DMS53 (cell line): ENCODE measurements around the gene MGAM2.

Experiments used
- DNase-seq: peaks from one replicate; lab custom pipeline; 2025; lab: John Stamatoyannopoulos, UW

MGAM2 gene

GRCh38 chr7:142123184-142123583 lies 11.7 kb downstream of the MGAM2 start:
- no peak for DNase-seq

- DNase-seq = no peak
Measured at GRCh38 chr7:142125256-142125955, 13.9 kb downstream of the MGAM2 start.

- DNase-seq = no peak
Measured at GRCh38 chr7:142130267-142130666, 18.7 kb downstream of the MGAM2 start.

- DNase-seq = no peak
Measured at GRCh38 chr7:142131439-142132185, 20.1 kb downstream of the MGAM2 start.

GRCh38 chr7:142133731-142134148 lies 22.2 kb downstream of the MGAM2 start:
- no peak for DNase-seq

- no peak for DNase-seq
Measured at GRCh38 chr7:142134909-142135308, 23.4 kb downstream of the MGAM2 start.

- DNase-seq = no peak
Measured at GRCh38 chr7:142138996-142139395, 27.5 kb downstream of the MGAM2 start.

- DNase-seq = no peak
Measured at GRCh38 chr7:142139597-142140400, 28.3 kb downstream of the MGAM2 start.

GRCh38 chr7:142140401-142140959 lies 29.0 kb downstream of the MGAM2 start:
- no peak for DNase-seq

- no peak for DNase-seq
Measured at GRCh38 chr7:142142702-142143101, 31.2 kb downstream of the MGAM2 start.

GRCh38 chr7:142146124-142146523 lies 34.6 kb downstream of the MGAM2 start:
- DNase-seq = no peak

- no peak for DNase-seq
Measured at GRCh38 chr7:142150356-142150755, 38.8 kb downstream of the MGAM2 start.

GRCh38 chr7:142150869-142151268 lies 39.4 kb downstream of the MGAM2 start:
- no peak for DNase-seq

GRCh38 chr7:142152076-142152475 lies 40.6 kb downstream of the MGAM2 start:
- DNase-seq = no peak

- DNase-seq = peak; percentile 57
Measured at GRCh38 chr7:142153400-142153799, 41.9 kb downstream of the MGAM2 start.

- no peak for DNase-seq
Measured at GRCh38 chr7:142158736-142159496, 47.4 kb downstream of the MGAM2 start.

- no peak for DNase-seq
Measured at GRCh38 chr7:142161921-142162320, 50.4 kb downstream of the MGAM2 start.

GRCh38 chr7:142168746-142169145 lies 57.2 kb downstream of the MGAM2 start:
- DNase-seq = no peak

- DNase-seq = no peak
Measured at GRCh38 chr7:142172932-142173331, 61.4 kb downstream of the MGAM2 start.

GRCh38 chr7:142174441-142174840 lies 62.9 kb downstream of the MGAM2 start:
- no peak for DNase-seq

- no peak for DNase-seq
Measured at GRCh38 chr7:142175594-142175993, 64.1 kb downstream of the MGAM2 start.

GRCh38 chr7:142176901-142177300 lies 65.4 kb downstream of the MGAM2 start:
- no peak for DNase-seq
